ENCODE data around the gene GALNT1. TPM values are rescaled to one million over a fixed set of nuclear protein-coding genes. Genes with fewer than 3 reads are reported as not detected.

The GALNT1 gene
- total RNA-seq, 1 experiment from 2014 or later, result 54.7 TPM

DNA sequence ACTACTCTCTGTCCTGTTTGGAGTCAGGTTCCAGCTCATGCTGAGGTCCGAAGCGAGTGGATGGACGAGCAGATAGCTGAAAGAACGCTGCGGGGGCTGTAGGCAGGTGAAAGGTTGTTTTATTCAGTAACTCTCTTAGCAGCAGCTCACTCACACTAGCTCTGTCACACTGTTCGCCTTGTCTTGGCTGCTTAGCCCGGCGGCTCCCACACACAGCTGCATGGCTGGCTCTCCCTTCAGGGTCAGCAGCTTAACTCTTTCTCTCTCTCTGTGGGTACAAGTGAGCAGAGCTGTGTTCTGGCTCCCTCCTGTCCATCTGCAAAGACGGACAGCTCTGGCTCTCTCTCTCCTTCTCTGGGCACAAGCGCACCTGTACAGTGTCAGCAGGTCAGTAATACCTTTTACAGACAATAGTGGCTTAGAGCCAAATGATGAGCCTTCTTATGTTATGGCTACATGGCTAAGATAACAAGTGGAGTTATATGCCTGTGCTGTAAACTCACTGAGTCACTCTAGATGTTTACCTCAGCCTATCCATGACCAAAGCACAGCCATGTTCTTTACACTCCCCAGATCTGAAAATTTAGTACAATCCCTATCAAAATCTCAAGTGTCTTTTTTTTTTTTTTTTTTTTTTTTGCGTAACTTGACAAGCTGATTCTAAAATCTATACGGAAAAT, 149.3 kb downstream of the GALNT1 start:
- ATAC-seq, result no peak
- no TSS peak for BruUV-seq (replicated peaks)

More for the DNA sequence above, 149.3 kb downstream of the GALNT1 start:
- no peak overlapping the region for H3K4me3 ChIP-seq (replicated peaks in 1 of 2; ENCODE audit: low read depth in 1 of 2, low read length in 2 of 2)
- no peaks in the 10 kb centered on the region for H3K9me2 ChIP-seq (ENCODE audit: insufficient read depth)
- H3K4me1 ChIP-seq (ENCODE audit: control insufficient read depth in 1 of 2, insufficient read depth in 2 of 2, low read length in 2 of 2), result no peaks in the 10 kb centered on the region
- H3K27ac ChIP-seq (ENCODE audit: low read depth, low read length), result no peak overlapping the region
- POLR2A ChIA-PET, result no interaction called here
- no peak for DNase-seq (ENCODE audit: low read depth, low spot score)
- CTCF ChIA-PET, result no interaction called here
- no peak overlapping the region for H3K9ac ChIP-seq (ENCODE audit: low read length)
- no peak overlapping the region for H2AFZ ChIP-seq (ENCODE audit: low read depth, low read length, poor library complexity, severe bottlenecking)
- intact Hi-C loops (cut with micrococcal nuclease), result no loop called here
- H3K79me2 ChIP-seq (ENCODE audit: insufficient read depth, low read length), result no peaks in the 10 kb centered on the region
- RAD21 ChIA-PET (ENCODE audit: low non-redundant PET in 1 of 2, low total read pairs in 2 of 2, uncharacterized antibody in 2 of 2, unreplicated experiment in 2 of 2), result no interaction called here
- no peaks in the 10 kb centered on the region for H3K36me3 ChIP-seq (ENCODE audit: control insufficient read depth in 1 of 2, insufficient read depth in 2 of 2, low read length in 2 of 2)
- H3K4me2 ChIP-seq (ENCODE audit: low read length), result no peak overlapping the region
- no peaks in the 10 kb centered on the region for H3K9me3 ChIP-seq (ENCODE audit: control insufficient read depth in 1 of 2, insufficient read depth in 1 of 2, low read depth in 1 of 2, low read length in 2 of 2)
- no peaks in the 10 kb centered on the region for H3K27me3 ChIP-seq (ENCODE audit: insufficient read depth, low read length)
- TF ChIP-seq, protein P1, sequence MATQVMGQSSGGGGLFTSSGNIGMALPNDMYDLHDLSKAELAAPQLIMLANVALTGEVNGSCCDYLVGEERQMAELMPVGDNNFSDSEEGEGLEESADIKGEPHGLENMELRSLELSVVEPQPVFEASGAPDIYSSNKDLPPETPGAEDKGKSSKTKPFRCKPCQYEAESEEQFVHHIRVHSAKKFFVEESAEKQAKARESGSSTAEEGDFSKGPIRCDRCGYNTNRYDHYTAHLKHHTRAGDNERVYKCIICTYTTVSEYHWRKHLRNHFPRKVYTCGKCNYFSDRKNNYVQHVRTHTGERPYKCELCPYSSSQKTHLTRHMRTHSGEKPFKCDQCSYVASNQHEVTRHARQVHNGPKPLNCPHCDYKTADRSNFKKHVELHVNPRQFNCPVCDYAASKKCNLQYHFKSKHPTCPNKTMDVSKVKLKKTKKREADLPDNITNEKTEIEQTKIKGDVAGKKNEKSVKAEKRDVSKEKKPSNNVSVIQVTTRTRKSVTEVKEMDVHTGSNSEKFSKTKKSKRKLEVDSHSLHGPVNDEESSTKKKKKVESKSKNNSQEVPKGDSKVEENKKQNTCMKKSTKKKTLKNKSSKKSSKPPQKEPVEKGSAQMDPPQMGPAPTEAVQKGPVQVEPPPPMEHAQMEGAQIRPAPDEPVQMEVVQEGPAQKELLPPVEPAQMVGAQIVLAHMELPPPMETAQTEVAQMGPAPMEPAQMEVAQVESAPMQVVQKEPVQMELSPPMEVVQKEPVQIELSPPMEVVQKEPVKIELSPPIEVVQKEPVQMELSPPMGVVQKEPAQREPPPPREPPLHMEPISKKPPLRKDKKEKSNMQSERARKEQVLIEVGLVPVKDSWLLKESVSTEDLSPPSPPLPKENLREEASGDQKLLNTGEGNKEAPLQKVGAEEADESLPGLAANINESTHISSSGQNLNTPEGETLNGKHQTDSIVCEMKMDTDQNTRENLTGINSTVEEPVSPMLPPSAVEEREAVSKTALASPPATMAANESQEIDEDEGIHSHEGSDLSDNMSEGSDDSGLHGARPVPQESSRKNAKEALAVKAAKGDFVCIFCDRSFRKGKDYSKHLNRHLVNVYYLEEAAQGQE (IDR thresholded peaks at IDR 0.05; ENCODE audit: low read depth), result no peak
- TF ChIP-seq SIN3A (IDR thresholded peaks at IDR 0.05; ENCODE audit: low read depth), result no peak
- TF ChIP-seq TCF7L2 (IDR thresholded peaks at IDR 0.05; ENCODE audit: borderline replicate concordance, extremely low read depth, insufficient read depth, insufficient read length), result no peak
- TF ChIP-seq EZH2 (IDR thresholded peaks at IDR 0.05), result no peak
- no peak for TF ChIP-seq EGR1 (IDR thresholded peaks at IDR 0.05; ENCODE audit: low read depth)
- no peak for TF ChIP-seq YY1 (IDR thresholded peaks at IDR 0.05; ENCODE audit: extremely low read depth, insufficient replicate concordance, low read depth, low read length)
- no peak for TF ChIP-seq ELF1 (IDR thresholded peaks at IDR 0.05; ENCODE audit: borderline replicate concordance, low read depth)
- TF ChIP-seq, protein P2, sequence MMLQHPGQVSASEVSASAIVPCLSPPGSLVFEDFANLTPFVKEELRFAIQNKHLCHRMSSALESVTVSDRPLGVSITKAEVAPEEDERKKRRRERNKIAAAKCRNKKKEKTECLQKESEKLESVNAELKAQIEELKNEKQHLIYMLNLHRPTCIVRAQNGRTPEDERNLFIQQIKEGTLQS (IDR thresholded peaks at IDR 0.05), result no peak
- TF ChIP-seq, protein P3, sequence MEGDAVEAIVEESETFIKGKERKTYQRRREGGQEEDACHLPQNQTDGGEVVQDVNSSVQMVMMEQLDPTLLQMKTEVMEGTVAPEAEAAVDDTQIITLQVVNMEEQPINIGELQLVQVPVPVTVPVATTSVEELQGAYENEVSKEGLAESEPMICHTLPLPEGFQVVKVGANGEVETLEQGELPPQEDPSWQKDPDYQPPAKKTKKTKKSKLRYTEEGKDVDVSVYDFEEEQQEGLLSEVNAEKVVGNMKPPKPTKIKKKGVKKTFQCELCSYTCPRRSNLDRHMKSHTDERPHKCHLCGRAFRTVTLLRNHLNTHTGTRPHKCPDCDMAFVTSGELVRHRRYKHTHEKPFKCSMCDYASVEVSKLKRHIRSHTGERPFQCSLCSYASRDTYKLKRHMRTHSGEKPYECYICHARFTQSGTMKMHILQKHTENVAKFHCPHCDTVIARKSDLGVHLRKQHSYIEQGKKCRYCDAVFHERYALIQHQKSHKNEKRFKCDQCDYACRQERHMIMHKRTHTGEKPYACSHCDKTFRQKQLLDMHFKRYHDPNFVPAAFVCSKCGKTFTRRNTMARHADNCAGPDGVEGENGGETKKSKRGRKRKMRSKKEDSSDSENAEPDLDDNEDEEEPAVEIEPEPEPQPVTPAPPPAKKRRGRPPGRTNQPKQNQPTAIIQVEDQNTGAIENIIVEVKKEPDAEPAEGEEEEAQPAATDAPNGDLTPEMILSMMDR (IDR thresholded peaks at IDR 0.05 in 2 of 3, conservative IDR thresholded peaks at IDR 0.05 in 1 of 3; ENCODE audit: borderline replicate concordance in 1 of 3, insufficient read depth in 1 of 3, low read depth in 2 of 3, low read length in 2 of 3), result no peak
- TF ChIP-seq, protein P4, sequence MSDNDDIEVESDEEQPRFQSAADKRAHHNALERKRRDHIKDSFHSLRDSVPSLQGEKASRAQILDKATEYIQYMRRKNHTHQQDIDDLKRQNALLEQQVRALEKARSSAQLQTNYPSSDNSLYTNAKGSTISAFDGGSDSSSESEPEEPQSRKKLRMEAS (IDR thresholded peaks at IDR 0.05), result no peak
- no peak for TF ChIP-seq EZH2phosphoT487 (IDR thresholded peaks at IDR 0.05; ENCODE audit: borderline replicate concordance)
- no peak for TF ChIP-seq CBX3 (IDR thresholded peaks at IDR 0.05; ENCODE audit: low read depth)
- TF ChIP-seq SRF (IDR thresholded peaks at IDR 0.05; ENCODE audit: low read depth), result no peak
- TF ChIP-seq ZNF274 (IDR thresholded peaks at IDR 0.05; ENCODE audit: low read depth, low read length), result no peak
- no peaks in the 10 kb centered on the region for H4K20me1 ChIP-seq (ENCODE audit: insufficient read depth)
